NCI-H2081 treated with DMSO at 0.1 percent for 48 hours (cell line): ENCODE data around the gene OR51G2.

ENCODE experiments used
- DNase-seq: peaks from one replicate; lab custom pipeline; 2025; lab: John Stamatoyannopoulos, UW

OR51G2 gene

GRCh38 chr11:4863876-4864275 is 55.3 kb downstream of the OR51G2 start:
- DNase-seq = no peak
